Endothelial cell (in vitro differentiated cells): ENCODE results near the gene EVC. TPM values are rescaled to one million over a fixed set of nuclear protein-coding genes. Genes with fewer than 3 reads are reported as not detected.

Experiments used
- DNase-seq: peaks from one replicate; pipeline ENCODE4 v3.0.0; 2021; ENCODE audit warnings: low spot score
- H3K27ac Mint-ChIP-seq: one replicate; pipeline ENCODE4 v1.8.0; 2021; ENCODE audit warnings: mixed read lengths, inconsistent platforms; ENCODE audit not compliant: unreplicated experiment
- H3K27me3 Mint-ChIP-seq: one replicate; pipeline ENCODE4 v1.8.0; 2021; ENCODE audit warnings: mild to moderate bottlenecking, moderate library complexity, mixed read lengths, inconsistent platforms; ENCODE audit not compliant: unreplicated experiment
- H3K36me3 Mint-ChIP-seq: one replicate; pipeline ENCODE4 v1.8.0; 2021; ENCODE audit warnings: mild to moderate bottlenecking, low read depth, mixed read lengths, inconsistent platforms; ENCODE audit not compliant: unreplicated experiment
- H3K4me1 Mint-ChIP-seq: one replicate; pipeline ENCODE4 v1.8.0; 2021; ENCODE audit warnings: mild to moderate bottlenecking, mixed read lengths, inconsistent platforms; ENCODE audit not compliant: unreplicated experiment
- H3K4me3 Mint-ChIP-seq: one replicate; pipeline ENCODE4 v1.8.0; 2021; ENCODE audit warnings: mild to moderate bottlenecking, mixed read lengths, inconsistent platforms; ENCODE audit not compliant: unreplicated experiment
- H3K9me3 Mint-ChIP-seq: one replicate; pipeline ENCODE4 v1.8.0; 2021; ENCODE audit warnings: mixed read lengths, inconsistent platforms; ENCODE audit not compliant: unreplicated experiment
- total RNA-seq: library from RNA; stranded (reverse); fragmentation: NEBNext Ultra II Directional; extraction: Animal tissue kit (Norgen Biotek cat#: 25700); gene quantifications from one replicate; pipeline ENCODE4 v1.2.1, GENCODE V29; 2021; ENCODE audit not compliant: unreplicated experiment
- TF ChIP-seq, protein P1 (sequence below): fragments of 200-600 bp; sonication (generic); IDR thresholded peaks from one replicate; pipeline ENCODE4 v1.5.0; 2021; ENCODE audit warnings: antibody characterized with exemption; ENCODE audit not compliant: unreplicated experiment

The EVC gene
- total RNA-seq, 1 donor from 2014 or later: 14.9 TPM

DNA sequence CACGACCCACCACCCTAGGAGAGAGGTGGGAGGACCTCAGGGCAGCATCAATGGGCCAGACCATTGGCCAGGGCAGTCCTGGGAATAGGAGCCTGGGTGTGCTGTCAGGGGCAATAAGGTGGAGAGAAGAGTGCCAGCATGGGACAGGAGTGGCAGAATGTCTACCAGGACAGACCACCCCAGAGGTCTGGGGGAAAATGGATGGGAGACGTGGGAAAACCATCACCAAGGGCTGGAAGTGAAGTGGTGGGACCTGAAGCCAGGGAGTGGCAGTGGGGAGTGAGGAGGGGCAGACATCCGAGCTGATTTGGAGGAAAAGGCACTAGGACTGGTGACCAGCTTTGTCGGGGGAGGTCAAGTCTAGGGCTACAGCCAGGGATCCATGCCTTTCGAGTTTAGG, 3.6 kb upstream of the EVC start:
- peaks cover 24% of the 10 kb centered on the region for H3K4me1 Mint-ChIP-seq
- H3K4me3 Mint-ChIP-seq: peak overlapping the region; percentile 86
- H3K36me3 Mint-ChIP-seq: peaks cover 27% of the 10 kb centered on the region
- no peak for DNase-seq
- TF ChIP-seq, protein P1, sequence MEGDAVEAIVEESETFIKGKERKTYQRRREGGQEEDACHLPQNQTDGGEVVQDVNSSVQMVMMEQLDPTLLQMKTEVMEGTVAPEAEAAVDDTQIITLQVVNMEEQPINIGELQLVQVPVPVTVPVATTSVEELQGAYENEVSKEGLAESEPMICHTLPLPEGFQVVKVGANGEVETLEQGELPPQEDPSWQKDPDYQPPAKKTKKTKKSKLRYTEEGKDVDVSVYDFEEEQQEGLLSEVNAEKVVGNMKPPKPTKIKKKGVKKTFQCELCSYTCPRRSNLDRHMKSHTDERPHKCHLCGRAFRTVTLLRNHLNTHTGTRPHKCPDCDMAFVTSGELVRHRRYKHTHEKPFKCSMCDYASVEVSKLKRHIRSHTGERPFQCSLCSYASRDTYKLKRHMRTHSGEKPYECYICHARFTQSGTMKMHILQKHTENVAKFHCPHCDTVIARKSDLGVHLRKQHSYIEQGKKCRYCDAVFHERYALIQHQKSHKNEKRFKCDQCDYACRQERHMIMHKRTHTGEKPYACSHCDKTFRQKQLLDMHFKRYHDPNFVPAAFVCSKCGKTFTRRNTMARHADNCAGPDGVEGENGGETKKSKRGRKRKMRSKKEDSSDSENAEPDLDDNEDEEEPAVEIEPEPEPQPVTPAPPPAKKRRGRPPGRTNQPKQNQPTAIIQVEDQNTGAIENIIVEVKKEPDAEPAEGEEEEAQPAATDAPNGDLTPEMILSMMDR: no peak
- peaks cover 15% of the 10 kb centered on the region for H3K27me3 Mint-ChIP-seq
- H3K9me3 Mint-ChIP-seq: peaks cover 9% of the 10 kb centered on the region
- peak overlapping the region; percentile 48 for H3K27ac Mint-ChIP-seq

DNA sequence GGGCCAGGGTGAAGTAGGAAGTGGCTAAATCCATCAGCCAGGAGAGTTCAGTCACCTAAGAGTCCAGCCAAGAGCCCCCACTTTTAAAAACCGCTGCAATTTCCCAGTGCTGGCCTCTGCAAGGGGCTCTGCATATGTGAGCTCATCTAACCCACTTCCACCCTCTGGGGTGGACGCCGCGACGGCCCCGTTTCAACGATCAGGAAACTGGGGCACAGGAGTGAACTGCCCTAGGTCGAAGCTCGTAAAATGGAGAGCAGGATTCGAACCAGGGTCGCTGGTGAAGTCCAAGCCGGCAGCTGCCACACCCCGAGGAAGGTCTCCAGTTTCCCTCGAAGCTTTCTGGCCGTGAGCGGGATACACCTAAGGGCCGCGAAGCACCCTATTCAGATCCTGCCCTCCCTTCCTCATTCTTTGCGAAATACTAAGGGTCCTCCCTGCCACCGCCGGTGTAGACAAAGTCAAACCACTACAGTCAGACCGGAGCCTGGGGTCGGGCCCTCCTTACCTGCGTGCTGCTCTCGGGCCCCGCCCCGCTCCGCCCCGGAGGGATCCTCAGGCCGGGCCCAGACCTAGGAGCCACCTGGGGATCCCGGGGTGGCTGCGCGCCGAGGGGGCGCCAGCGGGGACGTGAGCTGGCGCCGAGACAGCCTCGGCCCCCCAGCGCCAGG, 3.1 kb upstream of the EVC start:
- Mint-ChIP-seq H3K36me3 (peaks cover 25% of the 10 kb centered on the region), H3K9me3 (peaks cover 9% of the 10 kb centered on the region), H3K27me3 (peaks cover 19% of the 10 kb centered on the region), H3K27ac (no peak overlapping the region), H3K4me1 (peaks cover 28% of the 10 kb centered on the region), H3K4me3 (peak overlapping the region; percentile 86)
- DNase-seq: no peak
- TF ChIP-seq, protein P1: no peak

DNA sequence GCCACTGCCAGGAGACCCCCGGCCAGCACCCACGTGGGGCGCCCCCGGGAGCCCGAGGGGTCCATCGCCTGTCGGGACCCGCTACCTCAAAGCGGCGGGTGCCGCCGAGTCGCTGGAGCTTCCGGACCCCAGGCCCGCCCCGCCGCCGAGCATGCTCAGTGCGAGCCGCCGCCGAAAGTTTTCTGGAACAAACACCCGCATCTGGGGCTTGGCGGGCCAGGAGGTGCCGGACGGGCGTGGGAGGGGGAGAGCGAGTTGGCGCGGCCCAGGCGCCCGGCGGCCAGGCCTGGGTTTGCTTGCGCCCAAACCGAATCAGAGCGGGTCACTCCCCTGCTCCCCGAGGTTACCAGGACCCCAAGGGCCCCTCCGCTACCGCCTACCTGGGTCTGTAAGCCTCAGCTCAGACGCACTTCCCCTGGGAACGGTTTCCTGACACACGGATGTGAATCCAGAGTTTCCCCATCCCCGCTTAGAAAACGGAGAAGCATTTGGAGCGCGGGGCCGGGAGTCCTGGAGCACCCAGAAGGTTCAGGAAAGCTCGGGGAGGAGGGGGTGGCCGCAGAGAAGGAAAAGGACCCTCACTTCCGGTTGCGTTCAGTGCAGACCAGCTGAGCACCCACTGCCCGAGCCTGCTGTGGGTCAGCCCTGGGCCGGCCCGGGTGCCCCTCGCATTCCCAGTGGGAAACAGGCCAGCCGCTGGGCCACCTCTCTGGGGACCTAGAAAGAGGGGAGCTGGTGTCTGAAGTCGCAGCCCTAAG, 2.4 kb upstream of the EVC start, which contains the start of gene EVC2:
Gene EVC2 (minus strand): TSS at position 111 of the 758 bp plus-strand sequence. CDS start 46 bp downstream, at position 65.
- Mint-ChIP-seq H3K4me1 (peaks cover 28% of the 10 kb centered on the region), H3K9me3 (peaks cover 7% of the 10 kb centered on the region), H3K27ac (peak within 1 kb of the TSS; percentile 48), H3K36me3 (peaks cover 20% of the 10 kb centered on the region), H3K4me3 (peak within 1 kb of the TSS; percentile 86), H3K27me3 (peaks cover 19% of the 10 kb centered on the region)
- TF ChIP-seq, protein P1: no peak
- DNase-seq: peak; percentile 67

DNA sequence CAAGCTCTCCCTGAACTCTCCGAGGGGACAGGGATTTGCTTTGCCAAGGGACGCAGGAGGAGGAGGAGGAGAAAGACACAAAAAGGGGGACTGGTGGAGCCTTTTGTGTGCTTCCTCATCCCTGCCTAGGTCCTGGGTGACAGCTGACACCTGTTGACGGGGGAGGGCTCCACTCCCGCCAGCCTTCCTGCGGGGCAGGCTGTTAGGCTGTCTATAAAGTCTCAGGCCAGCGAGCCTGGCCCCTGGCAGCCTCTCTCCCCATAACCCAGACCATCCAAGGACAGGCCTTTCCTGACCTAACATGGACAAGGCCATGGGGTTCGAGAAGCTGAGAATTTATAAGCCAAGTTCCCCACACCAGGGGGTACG, 1.8 kb upstream of the EVC start:
- TF ChIP-seq, protein P1: no peak
- peak; percentile 6 for DNase-seq
- H3K36me3 Mint-ChIP-seq: peaks cover 18% of the 10 kb centered on the region
- peaks cover 19% of the 10 kb centered on the region for H3K27me3 Mint-ChIP-seq
- H3K4me1 Mint-ChIP-seq: peaks cover 28% of the 10 kb centered on the region
- no peak overlapping the region for H3K4me3 Mint-ChIP-seq
- H3K9me3 Mint-ChIP-seq: peaks cover 1% of the 10 kb centered on the region
- H3K27ac Mint-ChIP-seq: no peak overlapping the region
